HG02938 (cell line): ENCODE results near the gene PLD4.
"Not testable (repeated sequence)": the region's sequence is repeated elsewhere in the genome, so short reads cannot be mapped to it uniquely, and the experiment has no call there.

ENCODE experiments used
- ATAC-seq: cut with Tn5 transposase; IDR thresholded peaks from one replicate; pipeline ENCODE4 v1.9.1; 2021; ENCODE audit warnings: mild to moderate bottlenecking, moderate library complexity; ENCODE audit not compliant: unreplicated experiment

The PLD4 gene

DNA sequence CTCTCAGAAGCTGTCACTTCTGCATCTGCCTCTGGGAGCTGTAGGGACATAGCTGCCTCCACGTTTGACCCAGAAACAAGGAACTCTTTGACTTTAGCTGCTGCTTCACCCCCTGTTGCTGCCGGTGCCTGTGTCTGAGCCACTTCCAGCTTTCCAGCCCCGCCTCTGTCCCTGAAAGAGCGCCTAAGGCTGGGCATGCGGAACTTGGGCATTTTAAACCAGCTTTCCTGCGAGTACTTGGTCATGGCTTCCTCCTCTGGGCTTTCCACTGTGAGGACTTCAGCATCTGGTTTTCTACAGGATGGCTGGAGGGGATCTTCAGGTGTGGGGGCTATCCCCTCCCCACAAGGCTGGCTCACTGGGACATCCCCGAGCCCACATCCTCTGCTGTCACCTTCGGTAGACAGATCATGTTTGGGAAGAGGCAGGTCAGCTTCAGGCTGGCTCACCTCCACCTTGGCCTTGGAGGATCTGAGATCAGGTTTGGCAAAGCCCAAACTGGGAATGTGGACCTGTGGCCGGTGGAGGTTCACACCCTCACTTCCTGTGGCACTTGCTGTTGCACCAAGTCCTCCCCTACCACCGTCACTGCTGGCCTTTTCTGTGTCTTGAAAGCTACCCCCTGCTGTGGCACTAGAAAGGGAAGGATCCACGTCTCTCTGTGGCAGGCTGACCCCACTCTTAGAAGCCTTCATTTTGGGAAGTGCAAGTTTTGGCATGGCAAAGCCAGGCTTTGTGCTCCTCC, 15.2 kb downstream of the PLD4 start:
- ATAC-seq = no peak

DNA sequence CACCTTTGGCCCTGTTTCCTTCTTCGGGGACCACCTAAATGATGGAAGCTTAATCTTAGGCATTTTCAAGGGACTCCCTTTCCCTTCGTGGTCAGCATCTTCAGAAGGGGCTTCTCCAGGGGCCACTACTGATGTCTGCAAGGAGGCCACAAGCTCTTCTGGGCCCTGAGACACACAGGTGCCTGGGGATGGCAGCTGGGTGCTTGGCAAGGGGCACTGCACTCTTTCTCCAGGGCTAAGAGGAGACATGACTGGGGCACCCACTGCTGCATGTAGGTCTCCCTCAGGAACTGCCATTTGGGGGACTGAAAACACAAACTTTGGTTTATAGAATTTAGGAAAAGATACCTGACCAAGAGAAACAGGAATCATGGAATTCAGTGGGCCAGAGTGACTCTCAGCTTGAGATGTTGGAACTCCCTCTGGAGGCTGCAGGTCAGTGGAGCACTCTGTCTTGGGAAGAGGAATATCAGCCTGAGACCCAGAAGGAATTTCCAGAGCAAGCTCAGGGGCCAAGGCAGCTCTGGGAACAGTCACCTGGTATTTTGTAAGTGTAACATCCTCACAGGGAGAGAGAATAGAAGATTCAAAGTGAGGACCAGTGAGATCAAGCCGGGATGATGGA, 16.0 kb downstream of the PLD4 start:
- ATAC-seq = no peak

DNA sequence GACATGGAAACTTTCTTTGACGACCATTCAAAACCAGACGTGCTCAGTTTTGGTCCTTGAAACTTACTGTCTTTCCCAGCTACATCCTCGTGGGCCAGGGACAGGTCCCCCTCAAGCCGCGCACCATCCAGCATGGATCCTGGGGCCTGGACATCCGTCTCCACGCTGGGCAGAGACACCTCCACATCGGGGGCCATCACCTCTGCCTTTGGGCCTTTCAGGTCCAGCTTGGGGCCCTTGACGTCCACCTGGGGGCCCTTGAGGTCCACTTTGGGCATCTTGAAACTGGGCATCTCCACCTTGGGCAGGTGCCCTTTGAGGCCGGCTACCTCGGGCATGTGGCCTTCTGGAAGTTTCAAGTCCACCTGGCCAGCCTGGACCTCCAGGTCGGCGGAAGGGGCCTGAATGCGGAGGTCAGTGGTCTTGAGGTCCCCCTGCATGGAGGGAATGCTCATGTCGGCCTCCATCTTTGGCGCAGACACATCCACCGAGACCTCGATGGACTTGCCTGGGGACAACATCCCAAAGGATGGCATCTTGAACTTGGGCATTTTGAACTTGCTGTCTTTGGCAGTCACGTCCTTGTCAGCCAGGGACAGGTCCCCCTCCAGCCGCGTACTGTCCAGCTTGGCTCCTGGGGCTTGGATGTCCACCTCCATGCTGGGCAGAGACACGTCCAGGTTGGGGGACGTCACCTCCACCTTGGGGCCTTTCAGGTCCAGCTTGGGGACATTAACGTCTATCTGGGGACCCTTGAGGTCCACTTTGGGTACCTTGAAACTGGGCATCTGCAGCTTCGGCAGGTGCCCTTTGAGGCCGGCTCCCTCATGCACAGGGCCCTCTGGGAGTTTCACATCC, 17.1 kb downstream of the PLD4 start:
- ATAC-seq = no peak

DNA sequence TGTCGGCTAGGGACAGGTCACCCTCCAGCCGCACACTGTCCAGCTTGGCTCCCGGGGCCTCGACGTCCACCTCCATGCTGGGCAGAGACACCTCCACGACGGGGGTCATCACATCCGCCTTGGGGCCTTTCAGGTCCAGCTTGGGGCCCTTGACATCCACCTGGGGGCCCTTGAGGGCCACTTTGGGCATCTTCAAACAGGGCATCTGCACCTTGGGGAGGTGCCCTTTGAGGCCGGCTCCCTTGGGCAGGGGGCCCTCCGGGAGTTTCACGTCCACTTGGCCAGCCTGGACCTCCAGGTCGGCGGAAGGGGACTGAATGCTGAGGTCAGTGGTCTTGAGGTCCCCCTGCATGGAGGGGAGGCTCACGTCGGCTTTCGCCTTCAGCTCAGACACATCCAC, 17.9 kb downstream of the PLD4 start:
- ATAC-seq = no peak

DNA sequence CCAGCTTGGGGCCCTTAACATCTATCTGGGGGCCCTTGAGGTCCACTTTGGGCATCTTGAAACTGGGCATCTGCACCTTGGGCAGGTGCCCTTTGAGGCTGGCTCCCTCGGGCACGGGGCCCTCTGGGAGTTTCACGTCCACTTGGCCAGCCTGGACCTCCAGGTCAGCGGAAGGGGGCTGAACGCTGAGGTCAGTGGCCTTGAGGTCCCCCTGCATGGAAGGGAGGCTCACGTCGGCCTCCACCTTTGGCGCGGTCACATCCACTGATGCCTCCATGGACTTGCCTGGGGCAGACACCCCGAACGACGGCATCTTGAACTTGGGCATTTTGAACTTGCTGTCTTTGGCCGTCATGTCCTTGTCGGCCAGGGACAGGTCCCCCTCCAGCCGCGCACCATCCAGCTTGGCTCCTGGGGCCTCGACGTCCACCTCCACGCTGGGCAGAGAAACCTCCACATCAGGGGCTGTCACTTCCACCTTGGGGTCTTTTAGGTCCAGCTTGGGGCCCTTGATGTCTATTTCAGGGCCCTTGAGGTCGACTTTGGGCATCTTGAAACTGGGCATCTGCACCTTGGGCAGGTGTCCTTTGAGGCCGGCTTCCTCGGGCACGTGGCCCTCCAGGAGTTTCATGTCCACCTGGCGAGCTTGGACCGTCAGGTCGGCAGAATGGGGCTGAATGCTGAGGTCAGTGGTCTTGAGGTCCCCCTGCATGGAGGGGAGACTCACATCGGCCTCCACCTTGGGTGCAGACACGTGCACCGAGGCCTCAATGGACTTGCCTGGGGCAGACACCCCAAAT, 18.7 kb downstream of the PLD4 start:
- not testable (repeated sequence) for ATAC-seq

DNA sequence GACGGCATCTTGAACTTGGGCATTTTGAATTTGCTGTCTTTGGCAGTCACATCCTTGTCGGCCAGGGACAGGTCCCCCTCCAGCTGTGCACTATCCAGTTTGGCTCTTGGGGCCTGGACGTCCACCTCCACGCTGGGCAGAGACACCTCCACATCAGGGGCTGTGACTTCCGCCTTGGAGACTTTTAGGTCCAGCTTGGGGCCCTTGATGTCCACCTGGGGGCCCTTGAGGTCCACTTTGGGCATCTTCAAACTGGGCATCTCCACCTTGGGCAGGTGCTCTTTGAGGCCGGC, 19.3 kb downstream of the PLD4 start:
- ATAC-seq = not testable (repeated sequence)

DNA sequence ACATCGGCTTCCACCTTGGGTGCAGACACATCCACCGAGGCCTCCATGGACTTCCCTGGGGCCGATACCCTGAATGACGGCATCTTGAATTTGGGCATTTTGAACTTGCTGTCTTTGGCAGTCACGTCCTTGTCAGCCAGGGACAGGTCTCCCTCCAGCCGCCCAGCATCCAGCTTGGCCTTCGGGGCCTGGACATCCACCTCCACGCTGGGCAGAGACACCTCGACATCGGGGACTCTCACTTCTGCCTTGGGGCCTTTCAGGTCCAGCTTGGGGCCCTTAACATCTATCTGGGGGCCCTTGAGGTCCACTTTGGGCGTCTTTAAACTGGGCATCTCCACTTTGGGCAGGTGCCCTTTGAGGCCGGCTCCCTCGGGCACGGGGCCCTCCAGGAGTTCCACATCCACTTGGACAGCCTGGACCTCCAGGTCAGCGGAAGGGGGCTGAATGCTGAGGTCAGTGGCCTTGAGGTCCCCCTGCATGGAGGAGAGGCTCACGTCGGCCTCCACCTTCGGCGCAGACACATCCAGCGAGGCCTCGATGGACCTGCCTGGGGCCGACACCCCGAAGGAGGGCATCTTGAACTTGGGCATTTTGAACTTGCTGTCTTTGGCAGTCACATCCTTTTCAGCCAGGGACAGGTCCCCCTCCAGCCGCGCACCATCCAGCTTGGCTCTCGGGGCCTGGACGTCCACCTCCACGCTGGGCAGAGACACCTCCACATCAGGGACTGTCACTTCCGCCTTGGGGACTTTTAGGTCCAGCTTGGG, 19.9 kb downstream of the PLD4 start:
- not testable (repeated sequence) for ATAC-seq

DNA sequence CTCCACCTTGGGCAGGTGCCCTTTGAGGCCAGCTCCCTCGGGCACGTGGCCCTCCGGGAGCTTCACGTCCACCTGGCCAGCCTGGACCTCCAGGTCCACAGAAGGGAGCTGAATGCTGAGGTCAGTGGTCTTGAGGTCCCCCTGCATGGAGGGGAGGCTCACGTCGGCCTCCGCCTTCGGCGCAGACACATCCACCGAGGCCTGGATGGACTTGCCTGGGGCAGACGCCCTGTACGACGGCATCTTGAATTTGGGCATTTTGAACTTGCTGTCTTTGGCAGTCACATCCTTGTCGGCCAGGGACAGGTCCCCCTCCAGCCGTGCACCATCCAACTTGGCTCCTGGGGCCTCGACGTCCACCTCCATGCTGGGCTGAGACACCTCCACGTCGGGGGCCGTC, 20.6 kb downstream of the PLD4 start:
- ATAC-seq = not testable (repeated sequence)

DNA sequence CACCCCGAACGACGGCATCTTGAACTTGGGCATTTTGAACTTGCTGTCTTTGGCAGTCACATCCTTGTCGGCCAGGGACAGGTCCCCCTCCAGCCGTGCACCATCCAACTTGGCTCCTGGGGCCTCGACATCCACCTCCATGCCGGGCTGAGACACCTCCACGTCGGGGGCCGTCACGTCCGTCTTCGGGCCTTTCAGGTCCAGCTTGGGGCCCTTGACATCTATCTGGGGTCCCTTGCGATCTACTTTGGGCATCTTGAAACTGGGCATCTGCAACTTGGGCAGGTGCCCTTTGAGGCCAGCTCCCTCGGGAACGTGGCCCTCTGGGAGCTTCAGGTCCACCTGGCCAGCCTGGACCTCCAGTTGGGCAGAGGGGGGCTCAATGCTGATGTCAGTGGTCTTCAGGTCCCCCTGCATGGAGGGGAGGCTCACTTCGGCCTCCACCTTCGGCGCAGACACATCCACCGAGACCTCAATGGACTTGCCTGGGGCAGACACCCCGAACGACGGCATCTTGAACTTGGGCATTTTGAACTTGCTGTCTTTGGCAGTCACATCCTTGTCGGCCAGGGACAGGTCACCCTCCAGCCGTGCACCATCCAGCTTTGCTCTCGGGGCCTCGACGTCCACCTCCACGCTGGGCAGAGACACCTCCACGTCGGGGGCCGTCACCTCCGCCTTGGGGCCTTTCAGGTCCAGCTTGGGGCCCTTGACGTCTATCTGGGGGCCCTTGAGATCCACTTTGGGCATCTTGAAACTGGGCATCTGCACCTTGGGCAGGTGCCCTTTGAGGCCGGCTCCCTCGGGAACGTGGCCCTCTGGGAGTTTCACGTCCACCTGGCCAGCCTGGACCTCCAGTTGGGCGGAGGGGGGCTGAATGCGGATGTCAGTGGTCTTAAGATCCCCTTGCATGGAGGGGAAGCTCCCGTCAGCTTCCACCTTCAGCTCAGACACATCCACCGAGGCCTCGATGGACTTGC, 21.6 kb downstream of the PLD4 start:
- not testable (repeated sequence) for ATAC-seq

DNA sequence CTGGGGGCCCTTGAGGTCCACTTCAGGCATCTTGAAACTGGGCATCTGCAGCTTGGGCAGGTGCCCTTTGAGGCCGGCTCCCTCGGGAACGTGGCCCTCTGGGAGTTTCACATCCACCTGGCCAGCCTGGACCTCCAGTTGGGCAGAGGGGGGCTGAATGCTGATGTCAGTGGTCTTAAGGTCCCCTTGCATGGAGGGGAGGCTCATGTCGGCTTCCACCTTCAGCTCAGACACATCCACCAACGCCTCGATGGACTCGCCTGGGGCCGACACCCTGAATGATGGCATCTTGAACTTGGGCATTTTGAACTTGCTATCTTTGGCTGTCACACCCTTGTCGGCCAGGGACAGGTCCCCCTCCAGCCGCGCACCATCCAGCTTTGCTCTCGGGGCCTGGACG, 22.5 kb downstream of the PLD4 start:
- not testable (repeated sequence) for ATAC-seq

DNA sequence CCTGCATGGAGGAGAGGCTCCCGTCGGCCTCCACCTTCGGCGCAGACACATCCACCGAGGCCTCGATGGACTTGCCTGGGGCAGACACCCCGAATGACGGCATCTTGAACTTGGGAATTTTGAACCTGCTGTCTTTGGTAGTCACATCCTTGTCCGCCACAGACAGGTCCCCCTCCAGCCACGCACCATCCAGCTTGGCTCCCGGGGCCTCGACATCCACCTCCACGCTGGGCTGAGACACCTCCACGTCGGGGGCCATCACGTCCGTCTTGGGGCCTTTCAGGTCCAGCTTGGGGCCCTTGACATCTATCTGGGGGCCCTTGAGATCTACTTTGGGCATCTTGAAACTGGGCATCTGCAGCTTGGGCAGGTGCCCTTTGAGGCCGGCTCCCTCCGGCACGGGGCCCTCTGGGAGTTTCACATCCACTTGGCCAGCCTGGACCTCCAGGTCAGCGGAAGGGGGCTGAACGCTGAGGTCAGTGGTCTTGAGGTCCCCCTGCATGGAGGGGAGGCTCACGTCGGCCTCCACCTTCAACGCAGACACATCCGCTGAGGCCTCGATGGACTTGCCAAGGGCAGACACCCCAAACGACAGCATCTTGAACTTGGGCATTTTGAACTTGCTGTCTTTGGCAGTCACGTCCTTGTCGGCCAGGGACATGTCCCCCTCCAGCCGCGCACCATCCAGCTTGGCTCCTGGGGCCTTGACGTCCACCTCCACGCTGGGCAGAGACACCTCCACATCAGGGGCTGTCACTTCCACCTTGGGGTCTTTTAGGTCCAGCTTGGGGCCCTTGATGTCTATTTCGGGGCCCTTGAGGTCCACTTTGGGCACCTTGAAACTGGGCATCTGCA, 23.4 kb downstream of the PLD4 start:
- ATAC-seq = not testable (repeated sequence)

DNA sequence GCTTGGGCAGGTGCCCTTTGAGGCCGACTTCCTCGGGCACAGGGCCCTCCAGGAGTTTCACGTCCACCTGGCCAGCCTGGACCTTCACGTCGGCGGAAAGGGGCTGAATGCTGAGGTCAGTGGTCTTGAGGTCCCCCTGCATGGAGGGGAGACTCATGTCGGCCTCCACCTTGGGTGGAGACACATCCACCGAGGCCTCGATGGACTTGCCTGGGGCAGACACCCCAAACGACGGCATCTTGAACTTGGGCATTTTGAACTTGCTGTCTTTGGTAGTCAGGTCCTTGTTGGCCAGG, 24.0 kb downstream of the PLD4 start:
- ATAC-seq = no peak

DNA sequence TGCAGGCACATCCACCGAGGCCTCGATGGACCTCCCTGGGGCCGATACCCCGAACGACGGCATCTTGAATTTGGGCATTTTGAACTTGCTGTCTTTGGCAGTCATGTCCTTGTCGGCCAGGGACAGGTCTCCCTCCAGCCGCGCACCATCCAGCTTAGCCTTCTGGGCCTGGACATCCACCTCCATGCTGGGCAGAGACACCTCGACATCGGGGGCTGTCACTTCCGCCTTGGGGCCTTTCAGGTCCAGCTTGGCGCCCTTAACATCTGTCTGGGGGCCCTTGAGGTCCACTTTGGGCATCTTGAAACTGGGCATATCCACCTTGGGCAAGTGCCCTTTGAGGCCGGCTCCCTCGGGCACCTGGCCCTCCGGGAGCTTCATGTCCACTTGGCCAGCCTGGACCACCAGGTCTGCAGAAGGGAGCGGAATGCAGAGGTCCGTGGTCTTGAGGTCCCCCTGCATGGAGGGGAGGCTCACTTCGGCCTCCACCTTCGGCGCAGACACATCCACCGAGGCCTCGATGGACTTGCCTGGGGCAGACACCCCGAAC, 24.8 kb downstream of the PLD4 start:
- ATAC-seq = not testable (repeated sequence)

DNA sequence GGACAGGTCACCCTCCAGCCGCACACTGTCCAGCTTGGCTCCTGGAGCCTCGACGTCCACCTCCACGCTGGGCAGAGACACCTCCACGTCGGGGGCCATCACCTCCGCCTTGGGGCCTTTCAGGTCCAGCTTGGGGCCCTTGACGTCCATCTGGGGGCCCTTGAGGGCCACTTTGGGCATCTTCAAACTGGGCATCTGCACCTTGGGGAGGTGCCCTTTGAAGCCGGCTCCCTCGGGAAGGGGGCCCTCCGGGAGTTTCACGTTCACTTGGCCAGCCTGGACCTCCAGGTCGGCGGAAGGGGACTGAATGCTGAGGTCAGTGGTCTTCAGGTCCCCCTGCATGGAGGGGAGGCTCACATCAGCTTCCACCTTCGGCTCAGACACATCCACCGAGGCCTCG, 25.3 kb downstream of the PLD4 start:
- no peak for ATAC-seq

DNA sequence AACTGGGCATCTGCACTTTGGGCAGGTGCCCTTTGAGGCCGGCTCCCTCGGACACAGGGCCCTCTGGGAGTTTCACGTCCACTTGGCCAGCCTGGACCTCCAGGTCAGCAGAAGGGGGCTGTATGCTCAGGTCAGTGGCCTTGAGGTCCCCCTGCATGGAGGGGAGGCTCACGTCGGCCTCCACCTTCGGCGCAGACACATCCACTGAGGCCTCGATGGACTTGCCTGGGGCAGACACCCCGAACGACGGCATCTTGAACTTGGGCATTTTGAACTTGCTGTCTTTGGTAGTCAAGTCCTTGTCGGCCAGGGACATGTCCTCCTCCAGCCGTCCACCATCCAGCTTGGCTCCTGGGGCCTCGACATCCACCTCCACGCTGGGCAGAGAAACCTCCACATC, 26.0 kb downstream of the PLD4 start:
- not testable (repeated sequence) for ATAC-seq

DNA sequence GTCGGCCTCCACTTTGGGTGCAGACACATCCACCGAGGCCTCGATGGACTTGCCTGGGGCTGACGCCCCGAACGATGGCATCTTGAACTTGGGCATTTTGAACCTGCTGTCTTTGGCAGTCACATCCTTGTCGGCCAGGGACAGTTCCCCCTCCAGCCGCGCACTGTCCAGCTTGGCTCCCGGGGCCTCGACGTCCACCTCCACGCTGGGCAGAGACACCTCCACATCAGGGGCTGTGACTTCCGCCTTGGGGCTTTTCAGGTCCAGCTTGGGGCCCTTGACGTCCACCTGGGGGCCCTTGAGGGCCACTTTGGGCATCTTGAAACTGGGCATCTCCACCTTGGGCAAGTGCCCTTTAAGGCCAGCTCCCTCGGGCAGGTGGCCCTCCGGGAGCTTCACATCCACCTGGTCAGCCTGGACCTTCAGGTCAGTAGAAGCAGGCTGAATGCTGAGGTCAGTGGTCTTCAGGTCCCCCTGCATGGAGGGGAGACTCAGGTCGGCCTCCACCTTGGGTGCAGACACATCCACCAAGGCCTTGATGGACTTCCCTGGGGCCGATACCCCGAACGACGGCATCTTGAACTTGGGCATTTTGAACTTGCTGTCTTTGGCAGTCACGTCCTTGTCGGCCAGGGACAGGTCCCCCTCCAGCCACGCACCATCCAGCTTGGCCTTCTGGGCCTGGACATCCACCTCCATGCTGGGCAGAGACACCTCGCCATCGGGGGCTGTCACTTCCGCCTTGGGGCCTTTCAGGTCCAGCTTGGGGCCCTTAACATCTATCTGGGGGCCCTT, 27.4 kb downstream of the PLD4 start:
- ATAC-seq = not testable (repeated sequence)

DNA sequence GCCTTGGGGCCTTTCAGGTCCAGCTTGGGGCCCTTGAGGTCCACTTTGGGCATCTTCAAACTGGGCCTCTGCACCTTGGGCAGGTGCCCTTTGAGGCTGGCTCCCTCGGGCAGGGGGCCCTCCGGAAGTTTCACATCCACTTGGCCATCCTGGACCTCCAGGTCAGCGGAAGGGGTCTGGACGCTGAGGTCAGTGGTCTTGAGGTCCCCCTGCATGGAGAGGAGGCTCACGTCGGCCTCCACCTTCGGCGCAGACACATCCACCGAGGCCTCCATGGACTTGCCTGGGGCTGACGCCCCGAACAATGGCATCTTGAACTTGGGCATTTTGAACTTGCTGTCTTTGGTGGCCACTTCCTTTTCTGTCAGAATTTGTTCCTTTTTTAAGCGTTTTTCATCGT, 28.4 kb downstream of the PLD4 start:
- no peak for ATAC-seq
